GM21717 (cell line): ENCODE results near the gene HOXA6.

Experiments
- ATAC-seq: cut with Tn5 transposase; IDR thresholded peaks from one replicate; pipeline ENCODE4 v1.9.1; 2021; ENCODE audit warnings: mild to moderate bottlenecking, moderate library complexity; ENCODE audit not compliant: unreplicated experiment

The HOXA6 gene

DNA sequence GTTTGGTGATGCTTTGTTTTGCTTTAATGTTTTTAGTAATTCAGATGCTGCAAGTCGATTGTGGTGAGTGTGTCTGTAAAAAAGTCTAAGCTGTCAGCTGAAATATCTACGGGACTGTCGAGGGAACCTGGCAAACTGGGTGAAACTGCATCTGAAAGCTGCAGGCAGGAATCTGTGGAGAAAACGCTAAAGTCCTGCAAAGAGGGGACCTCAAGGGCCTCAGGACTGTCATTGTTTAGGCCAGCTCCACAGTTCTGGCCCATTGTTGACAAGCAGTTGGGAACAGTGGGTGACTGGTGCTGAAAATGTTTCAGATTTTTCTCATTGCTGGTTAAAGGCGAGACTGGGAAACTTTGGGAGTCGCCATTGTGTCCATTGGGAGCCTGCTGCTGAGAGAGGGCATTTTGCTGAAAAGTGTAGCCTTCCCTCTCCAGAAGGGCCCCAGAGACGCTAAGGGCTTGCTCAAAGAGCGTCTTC, 46.8 kb downstream of the HOXA6 start:
- no peak for ATAC-seq

- no peak for ATAC-seq
Measured at GRCh38 chr7:27099453-27100370, 47.9 kb downstream of the HOXA6 start.

GRCh38 chr7:27098578-27099451, 48.8 kb downstream of the HOXA6 start:
- ATAC-seq, result no peak

DNA sequence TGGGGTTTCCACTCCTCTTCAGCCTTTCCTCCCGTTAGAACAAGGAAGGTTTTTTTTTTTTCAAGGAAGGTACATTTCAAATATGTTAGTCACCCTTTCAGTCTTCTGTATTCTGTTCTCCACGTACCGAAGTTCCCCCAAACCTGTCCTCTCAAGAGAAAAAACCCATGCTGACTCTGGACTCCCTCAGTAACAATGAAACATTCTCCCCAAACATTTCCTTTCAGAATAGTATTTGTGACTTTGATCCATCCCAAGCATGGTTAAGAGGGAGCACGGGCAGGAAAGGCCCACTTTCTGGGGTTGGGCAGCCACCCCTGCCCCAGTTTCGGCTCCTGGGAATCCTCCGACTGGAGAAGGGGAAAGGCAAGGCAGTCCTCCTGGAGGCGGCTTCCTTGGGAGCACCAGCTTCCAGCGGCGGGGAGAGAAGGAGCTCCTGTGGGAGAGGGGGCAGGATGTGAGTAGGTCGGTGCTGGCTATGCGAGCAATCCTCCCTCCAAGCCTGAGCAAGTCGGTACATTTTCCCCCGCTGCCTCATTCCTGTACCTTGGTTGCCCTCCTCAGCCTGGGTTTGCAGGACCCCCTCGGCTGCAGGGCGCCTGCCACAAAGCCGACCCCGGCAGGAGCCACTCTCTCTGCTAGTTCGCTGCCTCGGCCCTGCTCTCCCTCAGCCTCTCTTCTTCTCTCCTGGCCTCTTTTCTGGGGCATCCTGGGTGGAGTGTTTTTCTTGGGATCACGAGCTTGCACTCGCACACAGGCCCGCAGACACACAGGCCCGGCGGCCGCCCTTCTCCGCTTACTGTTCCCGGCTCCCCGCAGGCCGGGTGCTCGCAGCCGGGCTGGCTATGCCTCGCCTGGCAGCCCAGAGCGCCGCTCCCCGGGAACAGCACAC, 49.6 kb downstream of the HOXA6 start:
- no peak for ATAC-seq

DNA sequence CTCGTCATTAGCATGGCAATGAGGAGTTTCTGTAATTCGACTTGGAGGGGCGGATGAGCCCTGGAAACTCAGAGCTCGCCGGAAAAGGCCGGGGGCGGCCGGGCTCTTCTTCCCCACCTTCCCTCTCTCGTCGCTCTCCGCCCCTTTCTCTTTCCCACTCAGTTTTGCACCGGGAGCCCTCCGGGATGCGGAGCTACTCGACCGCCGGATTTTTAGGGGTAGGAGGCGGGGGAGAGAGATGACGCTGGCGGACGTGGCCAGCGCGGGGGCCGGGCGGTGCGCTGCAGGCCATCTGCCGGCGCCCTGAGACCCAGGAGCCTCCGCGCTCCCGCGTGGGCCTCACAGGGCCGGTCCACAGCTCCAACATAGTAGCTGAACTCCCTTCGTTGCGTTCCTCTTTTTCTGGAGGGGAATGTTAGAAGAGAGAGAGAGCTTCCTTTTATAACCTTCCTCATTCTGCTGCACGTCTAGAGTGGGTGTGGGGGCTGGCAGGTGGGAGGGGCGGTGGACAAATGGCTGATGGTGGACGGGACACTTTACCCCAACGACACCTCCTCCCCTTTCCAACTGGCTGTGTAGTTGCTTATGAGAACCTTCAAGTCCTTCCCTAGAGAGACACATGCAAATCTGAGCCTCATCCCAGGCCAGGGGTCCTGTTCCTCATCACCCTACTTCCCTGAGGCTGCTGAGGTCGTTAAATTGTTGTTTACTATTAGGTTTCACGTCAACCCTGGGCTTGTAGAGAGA, 50.6 kb downstream of the HOXA6 start:
- no peak for ATAC-seq

GRCh38 chr7:27095897-27096767, 51.4 kb downstream of the HOXA6 start, which contains the start of gene HOXA1:
HOXA1 (minus strand) TSS chr7:27096000; CDS start chr7:27095912, 88 bp downstream.
- peak; percentile 91 for ATAC-seq
